ENCODE data around the gene FAM149B1. TPM values are rescaled to one million over a fixed set of nuclear protein-coding genes. Genes with fewer than 3 reads are reported as not detected.

The FAM149B1 gene
- total and polyA plus RNA-seq, 2 of the 13 experiments (the other 11 are each of a cell fraction or from before 2014, with no cell fraction given) = 9.3 to 16.8 TPM

DNA sequence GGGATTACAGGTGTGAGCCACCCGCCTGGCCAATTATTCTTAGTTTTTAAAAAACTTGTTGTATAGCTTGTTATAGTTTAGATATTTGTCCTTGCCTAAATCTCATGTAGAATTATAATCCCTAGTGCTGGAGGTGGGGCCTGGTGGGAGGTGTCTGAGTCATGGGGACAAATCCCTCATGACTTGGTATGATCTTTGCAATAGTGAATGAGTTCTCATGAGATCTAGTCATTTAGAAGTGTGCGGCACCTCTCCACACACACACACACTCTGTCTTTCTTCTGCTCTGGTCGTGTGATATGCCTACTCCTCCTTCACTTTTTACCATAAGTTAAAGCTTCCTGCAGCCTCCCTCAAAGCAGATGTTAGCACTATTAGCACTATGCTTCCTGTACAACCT lies 37.2 kb downstream of the FAM149B1 start:
- 82% methylated on average over 3 of the region's 3 CpGs for WGBS (ENCODE audit: low lambda C conversion rate)
- Histone ChIP-seq H3K27ac (ENCODE audit: extremely low read length, insufficient read depth, low read length) (no peak overlapping the region), H2AFZ (ENCODE audit: low read length) (no peak overlapping the region), H4K20me1 (ENCODE audit: insufficient read depth, low read length) (no peaks in the 10 kb centered on the region), H3K4me1 (ENCODE audit: insufficient read depth, low read length) (no peaks in the 10 kb centered on the region), H3K27me3 (ENCODE audit: control insufficient read depth in 1 of 2, insufficient read depth in 2 of 2, low read length in 2 of 2) (no peaks in the 10 kb centered on the region), H3K79me2 (ENCODE audit: insufficient read depth, low read length) (no peaks in the 10 kb centered on the region), H3K4me3 (replicated peaks in 1 of 3; ENCODE audit: insufficient read depth in 1 of 3, low read depth in 2 of 3, low read length in 3 of 3) (no peak overlapping the region), H3K9me3 (ENCODE audit: low read length) (peaks cover 4% of the 10 kb centered on the region; the same call in 1 of the 2 replicates), H3K4me2 (ENCODE audit: low read depth, low read length) (no peak overlapping the region), H3K9ac (ENCODE audit: insufficient read depth, low read depth, low read length) (no peak overlapping the region), H3K36me3 (replicated peaks in 1 of 2; ENCODE audit: control insufficient read depth in 1 of 2, insufficient read depth in 2 of 2, low read length in 2 of 2) (no peaks in the 10 kb centered on the region)
- intact Hi-C loops (cut with micrococcal nuclease; ENCODE audit: unreplicated experiment) (no loop called here), in situ Hi-C loops (cut with HindIII; ENCODE audit: extremely low pct_ligation_motif_present, low pct_unique_long_range_greater_than_20kb) (no loop called here)
- no peak for FAIRE-seq
- DNase-seq (ENCODE audit: low spot score) = no peak
- no TSS peak for BruUV-seq (replicated peaks)
- ATAC-seq = no peak
- ChIA-PET POLR2A (no interaction called here), CTCF (ENCODE audit: low intra/inter-chr PET ratio, low total read pairs) (no interaction called here)
- TF ChIP-seq SMAD3 (CRISPR knock-in tag; IDR thresholded peaks at IDR 0.05) = no peak
- no peak for TF ChIP-seq ZNF354B (CRISPR knock-in tag; IDR thresholded peaks at IDR 0.05)
- TF ChIP-seq, protein P1, sequence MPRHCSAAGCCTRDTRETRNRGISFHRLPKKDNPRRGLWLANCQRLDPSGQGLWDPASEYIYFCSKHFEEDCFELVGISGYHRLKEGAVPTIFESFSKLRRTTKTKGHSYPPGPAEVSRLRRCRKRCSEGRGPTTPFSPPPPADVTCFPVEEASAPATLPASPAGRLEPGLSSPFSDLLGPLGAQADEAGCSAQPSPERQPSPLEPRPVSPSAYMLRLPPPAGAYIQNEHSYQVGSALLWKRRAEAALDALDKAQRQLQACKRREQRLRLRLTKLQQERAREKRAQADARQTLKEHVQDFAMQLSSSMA (CRISPR knock-in tag; IDR thresholded peaks at IDR 0.05) = no peak
- TF ChIP-seq STAG1 (CRISPR knock-in tag; IDR thresholded peaks at IDR 0.05) = no peak
- TF ChIP-seq GFI1 (CRISPR knock-in tag; IDR thresholded peaks at IDR 0.05; ENCODE audit: borderline replicate concordance) = no peak
- TF ChIP-seq KDM2A (CRISPR knock-in tag; IDR thresholded peaks at IDR 0.05; ENCODE audit: borderline replicate concordance, low read depth) = no peak
- TF ChIP-seq, protein P2, sequence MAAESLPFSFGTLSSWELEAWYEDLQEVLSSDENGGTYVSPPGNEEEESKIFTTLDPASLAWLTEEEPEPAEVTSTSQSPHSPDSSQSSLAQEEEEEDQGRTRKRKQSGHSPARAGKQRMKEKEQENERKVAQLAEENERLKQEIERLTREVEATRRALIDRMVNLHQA (CRISPR knock-in tag; IDR thresholded peaks at IDR 0.05) = no peak
- no peak for TF ChIP-seq CENPBD1 (CRISPR knock-in tag; IDR thresholded peaks at IDR 0.05; ENCODE audit: borderline replicate concordance, low read depth)
- no peak for TF ChIP-seq ELF3 (CRISPR knock-in tag; IDR thresholded peaks at IDR 0.05)
- no peak for TF ChIP-seq RFXANK (CRISPR knock-in tag; IDR thresholded peaks at IDR 0.05)
- TF ChIP-seq ZBTB37 (CRISPR knock-in tag; IDR thresholded peaks at IDR 0.05) = no peak
- no peak for TF ChIP-seq EHMT2 (IDR thresholded peaks at IDR 0.05; ENCODE audit: borderline replicate concordance, low read depth, low read length)
- no peak for TF ChIP-seq ZNF350 (CRISPR knock-in tag; IDR thresholded peaks at IDR 0.05; ENCODE audit: borderline replicate concordance, low read depth)
- no peak for TF ChIP-seq ZFP36 (IDR thresholded peaks at IDR 0.05; ENCODE audit: borderline replicate concordance, low read depth, low read length, partially characterized antibody)
- TF ChIP-seq CC2D1A (CRISPR knock-in tag; IDR thresholded peaks at IDR 0.05) = no peak
- TF ChIP-seq PRMT3 (CRISPR knock-in tag; IDR thresholded peaks at IDR 0.05; ENCODE audit: borderline replicate concordance, low read depth) = no peak
- TF ChIP-seq KDM5B (CRISPR knock-in tag; IDR thresholded peaks at IDR 0.05; ENCODE audit: borderline replicate concordance) = no peak
- TF ChIP-seq NONO (IDR thresholded peaks at IDR 0.05) = no peak
- TF ChIP-seq NONO (CRISPR knock-in tag; conservative IDR thresholded peaks at IDR 0.05) = no peak

Measured in HepG2 (cell line).